ENCODE data around the gene WNK2. TPM values are rescaled to one million over a fixed set of nuclear protein-coding genes. Genes with fewer than 3 reads are reported as not detected.

WNK2 gene
- total and polyA plus RNA-seq, 12 donors, result 1.1 to 17.6 (median 8.4) TPM

GRCh38 chr9:93261735-93262523 is 78.0 kb downstream of the WNK2 start:
- Histone ChIP-seq H3K4me1 (replicated peaks in 1 of 2) (no peaks in the 10 kb centered on the region), H3K9me3 (replicated peaks in 1 of 3) (no peaks in the 10 kb centered on the region), H3K36me3 (replicated peaks in 1 of 2) (no peaks in the 10 kb centered on the region), H3K27me3 (no peaks in the 10 kb centered on the region), H3K27ac (no peak overlapping the region), H3K4me3 (no peak overlapping the region)
- WGBS, 4 donors, result 90 to 92% (median 91%) methylated on average over 7 to 26 of the region's 26 CpGs
- TF ChIP-seq POLR2A (IDR thresholded peaks at IDR 0.05), result no peak
- TF ChIP-seq, protein P1, sequence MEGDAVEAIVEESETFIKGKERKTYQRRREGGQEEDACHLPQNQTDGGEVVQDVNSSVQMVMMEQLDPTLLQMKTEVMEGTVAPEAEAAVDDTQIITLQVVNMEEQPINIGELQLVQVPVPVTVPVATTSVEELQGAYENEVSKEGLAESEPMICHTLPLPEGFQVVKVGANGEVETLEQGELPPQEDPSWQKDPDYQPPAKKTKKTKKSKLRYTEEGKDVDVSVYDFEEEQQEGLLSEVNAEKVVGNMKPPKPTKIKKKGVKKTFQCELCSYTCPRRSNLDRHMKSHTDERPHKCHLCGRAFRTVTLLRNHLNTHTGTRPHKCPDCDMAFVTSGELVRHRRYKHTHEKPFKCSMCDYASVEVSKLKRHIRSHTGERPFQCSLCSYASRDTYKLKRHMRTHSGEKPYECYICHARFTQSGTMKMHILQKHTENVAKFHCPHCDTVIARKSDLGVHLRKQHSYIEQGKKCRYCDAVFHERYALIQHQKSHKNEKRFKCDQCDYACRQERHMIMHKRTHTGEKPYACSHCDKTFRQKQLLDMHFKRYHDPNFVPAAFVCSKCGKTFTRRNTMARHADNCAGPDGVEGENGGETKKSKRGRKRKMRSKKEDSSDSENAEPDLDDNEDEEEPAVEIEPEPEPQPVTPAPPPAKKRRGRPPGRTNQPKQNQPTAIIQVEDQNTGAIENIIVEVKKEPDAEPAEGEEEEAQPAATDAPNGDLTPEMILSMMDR (IDR thresholded peaks at IDR 0.05), result no peak
- intact Hi-C loops (cut with DNase I), result no loop called here
- DNase-seq, result peak in 4 of 7 donors; percentile 4 to 47 (median 13)

DNA sequence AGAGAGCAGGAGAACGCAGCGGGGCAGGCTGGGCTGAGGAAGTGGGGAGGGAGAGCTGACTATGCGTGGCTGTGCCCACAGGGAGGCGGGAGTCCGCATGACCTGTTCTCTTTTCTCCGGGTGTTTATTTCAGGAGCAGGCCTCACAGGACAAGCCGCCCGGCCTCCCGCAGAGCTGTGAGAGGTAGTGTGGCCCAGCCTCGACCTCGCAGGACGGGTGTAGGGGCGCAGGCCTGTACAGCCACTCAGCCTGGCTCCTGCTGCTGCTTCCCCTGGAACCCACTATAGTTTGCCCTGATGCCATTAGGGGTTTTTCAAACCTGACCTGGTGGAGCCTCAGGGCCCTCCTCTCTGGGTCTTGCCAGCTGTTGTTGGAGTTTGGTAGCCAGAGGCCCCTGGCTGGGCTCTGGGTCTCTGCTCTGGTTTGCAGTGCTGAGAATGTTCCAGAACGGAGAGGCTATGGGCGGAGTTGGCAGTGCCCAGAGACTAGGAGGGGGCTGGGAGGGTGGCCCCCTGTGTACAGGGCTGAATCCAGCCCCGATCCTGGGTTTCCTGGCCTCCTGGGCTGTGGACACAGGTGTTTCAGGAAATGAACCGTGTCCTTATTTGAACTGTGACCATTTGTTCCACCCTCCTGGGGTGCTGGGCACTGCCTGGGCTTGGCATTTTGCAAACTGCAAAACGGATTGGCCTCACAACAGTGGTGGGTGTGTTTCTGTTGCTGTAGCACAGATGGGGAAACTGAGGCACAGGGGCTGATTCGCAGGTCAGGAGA is 78.8 kb downstream of the WNK2 start:
- intact Hi-C loops (cut with DNase I), result no loop called here
- 86 to 92% (median 89%) methylated on average over 5 to 19 of the region's 19 CpGs for WGBS, 4 donors
- H3K27me3 ChIP-seq, result no peaks in the 10 kb centered on the region
- peak in 4 of 7 donors; percentile 2 to 27 (median 6) for DNase-seq
- no peaks in the 10 kb centered on the region for H3K9me3 ChIP-seq (replicated peaks in 1 of 3)
- no peak overlapping the region for H3K4me3 ChIP-seq
- H3K4me1 ChIP-seq (replicated peaks in 1 of 2), result no peaks in the 10 kb centered on the region
- H3K27ac ChIP-seq, result no peak overlapping the region
- TF ChIP-seq POLR2A (IDR thresholded peaks at IDR 0.05), result no peak
- TF ChIP-seq, protein P1 (IDR thresholded peaks at IDR 0.05), result no peak
- no peaks in the 10 kb centered on the region for H3K36me3 ChIP-seq (replicated peaks in 1 of 2)

DNA sequence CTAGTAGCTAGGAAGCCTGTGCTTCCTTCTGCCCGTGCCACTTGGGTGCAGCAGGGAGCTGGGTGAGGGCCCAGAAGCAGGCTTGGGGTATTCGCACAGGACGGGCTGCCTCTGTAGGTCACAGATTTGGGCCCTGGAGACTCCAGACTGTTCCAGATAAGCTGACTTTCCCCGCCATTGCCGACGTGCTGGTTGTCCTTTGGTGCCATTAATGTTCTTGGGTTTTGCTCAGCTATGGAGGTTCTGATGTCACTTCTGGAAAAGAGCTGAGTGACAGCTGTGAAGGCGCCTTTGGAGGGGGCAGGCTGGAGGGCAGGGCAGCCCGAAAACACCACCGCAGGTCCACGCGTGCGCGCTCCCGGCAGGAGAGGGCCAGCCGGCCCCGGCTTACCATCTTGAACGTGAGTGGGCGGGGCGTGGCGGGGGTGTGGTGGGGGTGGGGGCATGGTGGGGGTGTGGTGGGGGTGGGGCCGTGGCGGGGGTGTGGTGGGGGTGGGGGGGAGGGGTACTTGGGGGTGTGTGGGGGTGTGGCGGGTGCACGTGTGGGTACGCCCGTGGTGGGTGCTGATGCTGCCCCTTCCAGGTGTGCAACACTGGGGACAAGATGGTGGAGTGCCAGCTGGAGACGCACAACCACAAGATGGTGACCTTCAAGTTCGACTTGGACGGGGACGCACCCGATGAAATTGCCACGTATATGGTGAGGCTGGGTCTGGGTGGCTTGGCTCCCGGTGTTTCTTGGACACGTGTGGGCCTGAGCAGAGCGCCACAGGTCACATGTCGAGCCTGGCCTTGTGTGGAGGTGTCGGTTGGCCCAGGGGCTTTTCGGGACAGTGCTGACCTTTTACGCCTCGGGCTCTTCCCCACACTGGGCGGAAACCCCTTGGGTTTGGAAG is 79.6 kb downstream of the WNK2 start:
- intact Hi-C loops (cut with DNase I), result no loop called here
- Histone ChIP-seq H3K4me1 (replicated peaks in 1 of 2) (no peaks in the 10 kb centered on the region), H3K9me3 (replicated peaks in 1 of 3) (no peaks in the 10 kb centered on the region), H3K36me3 (replicated peaks in 1 of 2) (no peaks in the 10 kb centered on the region), H3K4me3 (no peak overlapping the region), H3K27me3 (no peaks in the 10 kb centered on the region), H3K27ac (no peak overlapping the region)
- 84 to 93% (median 89%) methylated on average over 19 to 39 of the region's 41 CpGs for WGBS, 4 donors
- DNase-seq, result peak in 4 of 7 donors; percentile 5 to 42 (median 6)
- TF ChIP-seq, protein P1 (IDR thresholded peaks at IDR 0.05), result no peak
- TF ChIP-seq POLR2A (IDR thresholded peaks at IDR 0.05), result no peak

All from adrenal gland (tissue), 12 donors.